CD4-positive, alpha-beta T cell treated with Interleukin-15 for 1 hour (primary cell): ENCODE results near the gene RFFL.
A peak's percentile ranks its signal among the peaks of the same experiment; 100 is the strongest.

ENCODE experiments used
- DNase-seq: peaks from one replicate; pipeline ENCODE4 v3.0.0-alpha.2; 2020

RFFL gene

GRCh38 chr17:35080536-35080935 is 17.0 kb upstream of the RFFL start:
- DNase-seq = no peak

GRCh38 chr17:35079547-35080423 is 16.3 kb upstream of the RFFL start:
- no peak for DNase-seq

GRCh38 chr17:35076874-35077273 is 13.4 kb upstream of the RFFL start:
- no peak for DNase-seq

- DNase-seq = no peak
Measured at GRCh38 chr17:35074711-35075707, 11.5 kb upstream of the RFFL start.

DNA sequence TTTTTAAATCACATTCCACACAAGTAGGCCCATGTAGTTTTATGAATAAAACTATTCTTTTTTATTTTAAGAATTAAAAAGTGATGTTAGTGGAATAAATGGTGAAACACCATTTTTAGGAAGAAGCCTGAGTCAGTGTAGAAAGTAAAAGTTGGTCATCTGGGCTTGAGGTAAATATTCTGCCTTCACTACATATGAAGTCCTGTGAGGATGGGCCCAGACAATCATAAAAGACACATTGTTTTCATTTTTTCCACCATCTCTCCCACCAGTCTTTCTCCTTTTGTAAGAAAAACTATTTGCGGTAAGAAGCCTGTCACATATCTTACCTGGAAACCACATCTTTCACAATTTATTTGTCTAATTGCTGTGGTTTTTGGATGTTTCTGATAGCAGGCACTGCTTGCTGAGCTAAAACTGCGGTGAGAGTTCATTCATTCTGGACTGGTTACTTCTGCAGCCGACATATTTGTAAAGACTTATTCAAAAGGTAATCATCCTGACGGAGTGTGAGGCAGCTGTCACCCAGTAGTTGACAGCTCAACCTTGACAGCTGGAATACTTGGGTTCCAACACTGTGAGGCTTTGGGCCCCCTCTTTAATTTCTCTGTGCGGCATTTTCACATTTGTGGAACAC is 10.6 kb upstream of the RFFL start:
- DNase-seq = no peak

- DNase-seq = no peak
Measured at GRCh38 chr17:35073183-35073790, 9.8 kb upstream of the RFFL start.

GRCh38 chr17:35069311-35069710 is 5.8 kb upstream of the RFFL start:
- DNase-seq = no peak

DNA sequence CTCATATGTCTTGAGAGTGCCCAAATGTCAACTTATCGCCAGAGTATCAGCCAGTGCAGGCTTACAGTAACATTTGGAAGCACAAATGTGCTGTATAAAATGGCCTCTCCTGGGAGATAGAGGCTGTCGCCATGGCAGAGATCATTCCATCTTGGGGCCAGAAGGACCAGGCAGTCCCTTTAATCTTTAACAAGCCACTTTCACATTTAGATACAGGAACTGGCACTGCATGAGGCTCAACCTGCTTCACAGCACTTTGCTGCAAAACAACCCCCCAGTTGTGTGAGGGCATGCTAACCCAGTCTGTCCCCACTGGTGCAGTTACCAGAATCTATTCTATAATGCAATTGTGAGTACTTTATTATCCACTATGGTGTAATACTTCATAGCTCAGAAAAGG is 4.7 kb upstream of the RFFL start:
- DNase-seq = no peak

- no peak for DNase-seq
Measured at GRCh38 chr17:35065880-35066279, 2.4 kb upstream of the RFFL start.

- DNase-seq = no peak
Measured at GRCh38 chr17:35064516-35065215, 1.2 kb upstream of the RFFL start.

GRCh38 chr17:35062308-35062707 is 1.2 kb downstream of the RFFL start:
- no peak for DNase-seq

GRCh38 chr17:35057332-35057915 is 6.1 kb downstream of the RFFL start:
- no peak for DNase-seq

DNA sequence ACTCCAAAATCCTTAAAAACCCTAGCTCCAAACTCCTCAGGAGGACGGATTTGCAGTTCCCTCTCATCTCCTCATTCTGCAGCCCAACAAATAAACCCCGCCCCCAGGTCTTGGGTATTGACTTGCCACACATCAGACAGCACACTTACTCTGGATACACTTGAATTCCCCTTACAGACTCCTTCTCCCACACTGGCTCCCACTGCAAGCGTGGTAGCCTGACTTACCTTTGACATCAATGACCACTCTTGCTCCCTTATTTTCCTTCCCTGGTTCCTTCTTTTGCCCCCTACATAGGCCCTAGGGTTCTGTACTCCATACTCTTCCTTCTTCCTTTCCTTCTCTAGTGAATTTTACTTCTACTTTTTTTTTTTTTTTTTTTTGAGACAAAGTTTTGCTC is 7.5 kb downstream of the RFFL start:
- no peak for DNase-seq

- DNase-seq = no peak
Measured at GRCh38 chr17:35053204-35053603, 10.3 kb downstream of the RFFL start.

DNA sequence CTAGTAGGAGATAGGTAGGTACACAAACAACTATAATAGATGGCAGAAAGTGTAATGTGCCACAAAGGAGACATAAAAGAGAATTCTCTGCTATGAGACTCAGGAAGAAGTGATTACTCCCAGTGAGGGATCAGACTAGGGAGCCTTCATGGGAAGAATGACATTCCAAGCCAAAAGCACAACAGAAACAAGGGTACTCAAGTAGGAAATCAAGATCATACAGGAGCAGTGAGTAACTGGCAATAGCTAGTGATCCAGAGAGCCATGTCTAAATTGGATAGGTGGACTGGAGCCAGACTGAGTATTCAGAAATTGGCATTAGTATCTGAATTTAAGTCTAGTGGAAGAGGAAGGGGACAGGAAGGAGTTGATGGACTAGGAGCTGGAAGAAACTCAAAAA is 10.7 kb downstream of the RFFL start:
- DNase-seq = no peak

DNA sequence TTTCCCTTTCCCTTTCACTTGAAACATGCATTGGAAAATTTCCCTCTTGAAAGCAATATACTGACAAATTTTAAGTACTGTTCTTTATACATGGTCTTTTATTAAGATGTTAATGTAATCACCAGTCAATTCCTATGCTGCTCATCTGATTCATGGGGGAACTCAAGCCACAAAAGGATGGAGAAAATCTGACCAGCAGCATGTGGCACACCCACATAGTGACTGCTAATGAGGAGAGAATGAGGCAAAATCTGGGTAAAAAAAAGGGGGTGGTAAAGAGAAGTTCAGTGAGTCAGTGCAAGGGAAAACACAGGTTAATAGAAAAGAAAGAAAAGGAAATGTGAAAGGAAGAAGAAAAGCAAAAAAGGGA is 11.3 kb downstream of the RFFL start:
- no peak for DNase-seq

DNA sequence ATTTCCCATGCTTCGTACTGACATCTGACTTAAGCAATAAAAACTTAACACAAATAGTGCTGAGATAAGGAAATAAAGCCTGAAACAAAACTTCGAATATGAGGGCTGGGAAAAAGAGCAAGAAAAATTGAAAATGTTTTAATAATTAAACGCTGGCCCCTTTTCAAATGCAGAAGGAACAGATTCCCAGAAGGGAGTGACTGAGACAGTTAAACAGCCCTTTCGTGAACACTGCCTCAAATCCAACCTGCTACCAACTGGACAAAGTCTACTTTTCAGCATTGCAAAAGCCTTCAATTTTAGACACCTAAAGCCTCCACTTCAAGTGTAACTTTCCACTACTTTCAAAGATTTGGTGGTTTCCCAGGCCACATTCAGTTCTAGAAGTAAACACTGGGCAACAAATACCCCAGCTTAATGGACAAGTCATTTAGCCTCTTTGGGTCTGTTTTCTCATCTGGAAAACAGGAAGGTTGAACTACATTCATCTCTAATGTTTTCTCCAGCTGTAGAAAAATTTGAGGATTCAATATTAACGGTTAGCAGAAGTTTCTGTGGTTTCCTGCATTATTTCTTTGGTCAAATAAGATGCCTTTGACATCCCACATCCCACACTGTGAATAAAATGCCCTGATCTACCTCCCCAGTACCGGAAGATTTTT is 11.8 kb downstream of the RFFL start:
- no peak for DNase-seq

- DNase-seq = peak; percentile 73
Measured at GRCh38 chr17:35051183-35051578, 12.3 kb downstream of the RFFL start.

- no peak for DNase-seq
Measured at GRCh38 chr17:35050170-35050569, 13.3 kb downstream of the RFFL start.

GRCh38 chr17:35048685-35049379 is 14.7 kb downstream of the RFFL start:
- no peak for DNase-seq
